T-helper 17 cell (primary cell): Measurements from ENCODE around the gene IRGQ. TPM values are rescaled to one million over a fixed set of nuclear protein-coding genes. Genes with fewer than 3 reads are reported as not detected.
A peak's percentile ranks its signal among the peaks of the same experiment; 100 is the strongest.
"Not testable (repeated sequence)": the region's sequence is repeated elsewhere in the genome, so short reads cannot be mapped to it uniquely, and the experiment has no call there.

ENCODE experiments used
- ATAC-seq: fragments of 150-1000 bp; cut with Tn5 transposase; 2 replicates; pipeline ENCODE4 v1.10.0; 2021; ENCODE audit warnings: mild to moderate bottlenecking, moderate library complexity
- DNase-seq, 3 donors: peaks; one replicate each; pipeline versions ENCODE4 v3.0.0 to v3.0.0-alpha.2; 2020 to 2021
- H3K9me3 ChIP-seq: one replicate; pipeline ENCODE4 v1.7.0; 2013; ENCODE audit warnings: low read length, mild to moderate bottlenecking; ENCODE audit not compliant: control insufficient read depth, poor library complexity, severe bottlenecking
- H3K27ac Mint-ChIP-seq: one replicate; pipeline ENCODE4 v1.8.0; 2022; ENCODE audit warnings: mild to moderate bottlenecking, moderate library complexity, mixed read lengths
- H3K27me3 Mint-ChIP-seq: one replicate; pipeline ENCODE4 v1.8.0; 2022; ENCODE audit warnings: mixed read lengths
- H3K36me3 Mint-ChIP-seq: one replicate; pipeline ENCODE4 v1.8.0; 2022; ENCODE audit warnings: low read depth, mixed read lengths
- H3K4me1 Mint-ChIP-seq: one replicate; pipeline ENCODE4 v1.8.0; 2022; ENCODE audit warnings: mild to moderate bottlenecking, mixed read lengths
- H3K4me3 Mint-ChIP-seq: one replicate; pipeline ENCODE4 v1.8.0; 2022; ENCODE audit warnings: mild to moderate bottlenecking, moderate library complexity, mixed read lengths
- total RNA-seq, 4 donors: library from RNA in 2 of 4; stranded (reverse) in 2 of 4; gene quantifications; one replicate each; pipeline ENCODE4 v1.2.3 and lab custom pipeline; 2022 to 2026

Gene IRGQ
- total RNA-seq, 2 donors from 2014 or later, result 49.9 to 51.1 TPM

DNA sequence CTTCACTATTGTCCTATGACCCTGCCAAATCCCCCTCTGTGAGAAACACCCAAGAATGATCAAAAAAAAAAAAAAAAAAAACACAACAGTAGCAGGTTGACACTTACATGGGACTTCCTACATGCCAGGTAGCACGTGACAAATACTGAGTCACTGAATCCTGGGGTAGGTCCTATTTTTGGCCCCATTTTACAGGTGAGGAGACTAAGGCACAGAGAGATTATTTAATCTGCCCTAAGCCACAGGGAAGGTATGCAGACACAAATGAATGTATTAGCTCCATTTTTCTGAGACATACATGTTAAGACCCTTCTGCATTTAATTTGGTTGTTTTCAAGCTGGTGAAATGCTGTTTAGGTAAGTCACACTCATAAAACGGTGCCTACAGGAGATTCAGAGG lies 47.2 kb downstream of the IRGQ start:
- H3K36me3 Mint-ChIP-seq, result peaks cover 6% of the 10 kb centered on the region
- H3K27ac Mint-ChIP-seq, result no peak overlapping the region
- no peaks in the 10 kb centered on the region for H3K27me3 Mint-ChIP-seq
- no peak for ATAC-seq
- peaks cover 3% of the 10 kb centered on the region for H3K4me1 Mint-ChIP-seq
- no peak for DNase-seq
- H3K4me3 Mint-ChIP-seq, result no peak overlapping the region
- no peaks in the 10 kb centered on the region for H3K9me3 ChIP-seq

DNA sequence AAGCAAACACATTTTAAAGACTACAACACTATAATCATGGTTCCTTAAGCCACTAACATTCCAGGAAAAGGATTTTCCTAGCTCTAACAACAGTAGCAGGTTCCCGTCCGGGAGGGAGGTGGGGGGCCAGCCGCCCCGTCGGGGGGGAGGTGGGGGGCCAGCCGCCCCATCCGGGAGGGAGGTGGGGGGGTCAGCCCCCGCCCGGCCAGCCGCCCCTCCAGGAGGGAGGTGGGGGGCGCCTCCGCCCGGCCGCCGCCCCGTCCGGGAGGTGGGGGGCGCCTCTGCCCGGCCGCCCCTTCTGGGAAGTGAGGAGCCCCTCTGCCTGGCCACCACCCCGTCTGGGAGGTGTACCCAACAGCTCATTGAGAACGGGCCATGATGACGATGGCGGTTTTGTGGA lies 48.0 kb downstream of the IRGQ start:
- not testable (repeated sequence) for H3K4me1 Mint-ChIP-seq, H3K36me3 Mint-ChIP-seq, H3K27ac Mint-ChIP-seq

DNA sequence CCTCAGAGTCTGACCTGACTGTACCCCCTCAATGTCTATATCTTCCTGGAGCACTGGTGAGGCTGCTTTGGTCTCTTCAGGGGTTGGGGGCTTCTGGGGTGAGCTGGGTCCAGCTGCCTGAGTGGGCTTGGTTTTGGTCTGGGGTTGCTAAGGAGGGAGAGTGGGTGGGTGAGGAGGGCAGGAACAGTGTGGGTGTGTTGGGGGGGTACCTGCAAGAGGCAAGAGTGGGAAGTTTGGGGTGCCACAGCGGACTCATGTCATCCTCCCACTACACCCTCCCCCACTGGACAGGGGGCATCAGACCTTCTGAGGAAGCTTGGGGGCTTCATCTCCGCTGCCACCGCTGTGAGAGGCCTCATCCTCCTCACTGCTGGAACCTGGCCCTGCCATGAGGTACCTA lies 49.4 kb downstream of the IRGQ start:
- Mint-ChIP-seq H3K27ac (no peak overlapping the region), H3K27me3 (no peaks in the 10 kb centered on the region)

More for the DNA sequence above, 48.0 kb downstream of the IRGQ start:
- not testable (repeated sequence) for H3K27me3 Mint-ChIP-seq, H3K9me3 ChIP-seq, DNase-seq, ATAC-seq, H3K4me3 Mint-ChIP-seq

DNA sequence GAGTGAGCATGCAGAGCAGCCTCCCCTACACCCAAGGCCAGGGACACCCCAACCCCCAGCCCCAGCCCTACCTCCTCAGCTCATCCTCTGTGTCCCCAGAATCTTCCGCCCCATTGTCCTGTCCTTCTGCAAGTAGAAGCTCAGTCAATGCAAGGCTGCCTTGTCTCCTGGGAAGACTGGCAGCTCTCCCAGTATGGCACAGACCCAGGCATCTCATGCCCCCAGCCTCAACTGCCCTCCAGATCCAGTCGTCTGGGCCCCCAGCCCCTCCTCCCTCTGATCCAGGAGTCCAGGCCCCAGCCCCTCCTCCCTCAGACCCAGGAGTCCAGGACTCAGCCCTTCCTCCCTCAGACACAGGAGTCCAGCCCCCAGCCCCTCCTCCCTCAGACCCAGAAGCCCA lies 50.0 kb downstream of the IRGQ start:
- Mint-ChIP-seq H3K4me3 (no peak overlapping the region), H3K4me1 (no peaks in the 10 kb centered on the region), H3K27me3 (no peaks in the 10 kb centered on the region), H3K27ac (no peak overlapping the region), H3K36me3 (peaks cover 7% of the 10 kb centered on the region)
- H3K9me3 ChIP-seq, result no peaks in the 10 kb centered on the region
- DNase-seq, result no peak
- no peak for ATAC-seq

More for the DNA sequence above, 49.4 kb downstream of the IRGQ start:
- peaks cover under 1% of the 10 kb centered on the region for H3K4me1 Mint-ChIP-seq
- ATAC-seq, result no peak
- H3K36me3 Mint-ChIP-seq, result peaks cover 6% of the 10 kb centered on the region
- H3K4me3 Mint-ChIP-seq, result no peak overlapping the region
- H3K9me3 ChIP-seq, result no peaks in the 10 kb centered on the region
- DNase-seq, result no peak

DNA sequence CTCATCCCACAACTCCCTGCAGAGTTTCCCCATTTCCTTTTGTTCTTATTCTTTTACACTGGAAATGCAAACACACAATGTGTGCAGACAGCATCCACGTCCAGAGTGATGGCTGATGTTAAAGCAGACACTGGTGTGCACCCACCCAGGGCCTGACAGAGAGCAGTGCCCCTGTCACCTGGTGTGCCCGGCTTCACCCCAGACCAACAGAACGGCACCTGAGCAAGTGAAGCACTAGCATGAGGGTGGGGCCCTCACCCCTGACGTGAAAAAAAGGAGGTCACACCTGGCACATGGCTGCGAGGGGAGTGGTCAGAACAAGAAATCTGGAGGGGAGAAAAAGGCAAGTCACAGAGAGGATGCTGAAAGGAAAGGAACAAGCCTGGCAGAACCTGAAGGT lies 50.7 kb downstream of the IRGQ start:
- H3K4me3 Mint-ChIP-seq, result no peak overlapping the region
- no peaks in the 10 kb centered on the region for H3K4me1 Mint-ChIP-seq
- DNase-seq, result no peak
- H3K36me3 Mint-ChIP-seq, result peaks cover 5% of the 10 kb centered on the region
- peak overlapping the region; percentile 86 for H3K27ac Mint-ChIP-seq
- ATAC-seq, result no peak
- H3K9me3 ChIP-seq, result no peaks in the 10 kb centered on the region
- no peaks in the 10 kb centered on the region for H3K27me3 Mint-ChIP-seq

DNA sequence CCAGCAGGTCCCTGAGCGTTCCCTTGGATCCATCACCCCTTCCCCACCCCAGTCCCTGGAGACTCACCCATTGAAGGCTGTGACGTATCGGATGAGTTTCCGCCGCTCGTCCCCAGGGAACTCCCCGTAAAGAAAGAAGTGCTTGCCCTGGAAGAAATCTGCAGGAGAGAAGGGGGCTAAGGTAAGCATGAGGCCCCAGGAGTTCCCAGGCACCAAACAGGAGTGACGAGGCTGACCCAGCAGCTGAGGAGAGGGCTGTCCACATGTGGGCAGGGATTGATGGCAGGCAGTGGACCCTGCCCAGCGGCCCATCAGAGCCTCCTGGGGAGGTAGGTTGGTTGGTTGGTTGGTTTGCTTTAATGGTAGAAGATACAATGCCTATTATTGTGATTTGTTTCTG lies 51.9 kb downstream of the IRGQ start:
- no peaks in the 10 kb centered on the region for H3K9me3 ChIP-seq
- H3K4me3 Mint-ChIP-seq, result no peak overlapping the region
- no peak overlapping the region for H3K27ac Mint-ChIP-seq
- peaks cover 8% of the 10 kb centered on the region for H3K36me3 Mint-ChIP-seq
- no peak for ATAC-seq
- no peak for DNase-seq
- no peaks in the 10 kb centered on the region for H3K27me3 Mint-ChIP-seq
- H3K4me1 Mint-ChIP-seq, result no peaks in the 10 kb centered on the region

DNA sequence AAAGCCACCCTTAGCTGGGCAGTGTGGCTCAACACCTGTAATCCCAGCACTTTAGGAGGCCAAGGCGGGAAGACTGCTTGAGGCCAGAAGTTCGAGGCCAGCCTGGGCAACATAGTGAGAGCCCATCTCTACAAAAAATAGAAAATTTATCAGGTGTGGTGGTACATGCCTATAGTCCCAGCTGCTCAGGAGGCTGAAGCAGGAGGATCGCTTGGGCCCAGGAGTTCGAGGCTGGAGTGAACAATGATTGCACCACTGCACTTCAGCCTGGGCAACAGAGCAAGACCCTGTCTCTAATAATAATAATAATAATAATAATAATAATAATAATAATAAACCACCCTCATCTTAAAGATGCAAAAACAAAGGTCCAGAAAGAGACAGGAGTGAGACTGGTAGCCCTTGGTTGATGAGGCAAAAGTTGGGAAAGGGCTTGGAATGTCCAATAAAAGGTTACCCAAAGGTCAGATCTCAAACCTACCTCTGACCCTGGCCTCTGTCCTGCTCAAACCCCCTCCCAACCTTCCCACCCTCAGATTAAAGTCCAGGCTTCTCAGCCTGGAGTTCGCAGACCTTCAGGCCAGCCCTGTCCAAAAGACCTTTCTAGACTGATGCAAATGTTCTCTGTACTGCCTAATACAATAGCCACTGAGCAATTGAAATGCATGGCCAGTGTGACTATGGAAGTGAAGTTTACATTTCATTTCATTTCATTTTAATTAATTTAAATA lies 53.8 kb downstream of the IRGQ start:
- ATAC-seq, result no peak
- Mint-ChIP-seq H3K4me1 (no peaks in the 10 kb centered on the region), H3K27me3 (no peaks in the 10 kb centered on the region), H3K27ac (no peak overlapping the region), H3K4me3 (no peak overlapping the region), H3K36me3 (peaks cover 8% of the 10 kb centered on the region)
- DNase-seq, result no peak
- no peaks in the 10 kb centered on the region for H3K9me3 ChIP-seq

DNA sequence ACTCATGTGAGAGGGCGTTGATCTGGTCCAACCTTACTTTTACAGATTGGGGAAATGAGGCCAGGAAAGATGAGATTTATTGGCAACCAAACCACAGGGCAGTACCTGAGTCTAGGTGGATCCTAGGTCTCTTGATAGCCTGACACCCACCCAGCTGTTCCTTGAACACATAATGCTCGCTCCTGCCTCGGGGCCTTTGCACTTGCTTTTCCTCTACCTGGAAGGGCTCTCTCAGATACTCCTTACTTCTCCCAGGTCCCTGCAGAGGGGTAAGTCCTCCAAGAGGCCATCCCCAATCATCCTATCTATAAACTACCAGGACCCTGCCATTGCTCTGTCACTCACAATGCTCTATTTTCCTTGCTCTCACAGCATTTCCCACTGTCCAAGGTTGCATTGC lies 55.6 kb downstream of the IRGQ start:
- H3K4me3 Mint-ChIP-seq, result no peak overlapping the region
- ATAC-seq (no peak), DNase-seq (no peak)
- no peaks in the 10 kb centered on the region for H3K27me3 Mint-ChIP-seq
- H3K36me3 Mint-ChIP-seq, result peaks cover 8% of the 10 kb centered on the region
- H3K27ac Mint-ChIP-seq, result no peak overlapping the region
- H3K4me1 Mint-ChIP-seq, result peaks cover 1% of the 10 kb centered on the region
- H3K9me3 ChIP-seq, result no peaks in the 10 kb centered on the region

DNA sequence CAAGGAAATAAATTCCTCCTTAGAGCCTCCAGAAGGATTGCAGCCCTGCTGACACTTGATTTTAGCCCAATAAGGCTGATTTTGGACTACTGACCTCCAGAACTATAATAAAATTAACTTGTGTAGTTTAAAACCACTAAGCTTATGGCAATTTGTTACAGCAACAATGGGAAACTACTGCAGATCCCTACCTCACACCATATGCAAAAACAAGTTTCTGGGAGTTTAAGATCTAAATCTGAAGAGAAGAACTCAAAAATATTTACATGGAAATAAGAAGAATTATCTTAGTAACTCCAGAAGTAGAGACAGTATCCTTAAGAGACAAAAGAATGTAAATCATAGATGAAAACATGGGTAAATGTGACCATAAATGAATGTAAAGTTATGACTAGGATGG lies 57.0 kb downstream of the IRGQ start:
- Mint-ChIP-seq H3K4me3 (no peak overlapping the region), H3K4me1 (peaks cover 2% of the 10 kb centered on the region), H3K36me3 (peaks cover 8% of the 10 kb centered on the region), H3K27me3 (no peaks in the 10 kb centered on the region), H3K27ac (no peak overlapping the region)
- ATAC-seq (no peak), DNase-seq (no peak)
- H3K9me3 ChIP-seq, result no peaks in the 10 kb centered on the region

DNA sequence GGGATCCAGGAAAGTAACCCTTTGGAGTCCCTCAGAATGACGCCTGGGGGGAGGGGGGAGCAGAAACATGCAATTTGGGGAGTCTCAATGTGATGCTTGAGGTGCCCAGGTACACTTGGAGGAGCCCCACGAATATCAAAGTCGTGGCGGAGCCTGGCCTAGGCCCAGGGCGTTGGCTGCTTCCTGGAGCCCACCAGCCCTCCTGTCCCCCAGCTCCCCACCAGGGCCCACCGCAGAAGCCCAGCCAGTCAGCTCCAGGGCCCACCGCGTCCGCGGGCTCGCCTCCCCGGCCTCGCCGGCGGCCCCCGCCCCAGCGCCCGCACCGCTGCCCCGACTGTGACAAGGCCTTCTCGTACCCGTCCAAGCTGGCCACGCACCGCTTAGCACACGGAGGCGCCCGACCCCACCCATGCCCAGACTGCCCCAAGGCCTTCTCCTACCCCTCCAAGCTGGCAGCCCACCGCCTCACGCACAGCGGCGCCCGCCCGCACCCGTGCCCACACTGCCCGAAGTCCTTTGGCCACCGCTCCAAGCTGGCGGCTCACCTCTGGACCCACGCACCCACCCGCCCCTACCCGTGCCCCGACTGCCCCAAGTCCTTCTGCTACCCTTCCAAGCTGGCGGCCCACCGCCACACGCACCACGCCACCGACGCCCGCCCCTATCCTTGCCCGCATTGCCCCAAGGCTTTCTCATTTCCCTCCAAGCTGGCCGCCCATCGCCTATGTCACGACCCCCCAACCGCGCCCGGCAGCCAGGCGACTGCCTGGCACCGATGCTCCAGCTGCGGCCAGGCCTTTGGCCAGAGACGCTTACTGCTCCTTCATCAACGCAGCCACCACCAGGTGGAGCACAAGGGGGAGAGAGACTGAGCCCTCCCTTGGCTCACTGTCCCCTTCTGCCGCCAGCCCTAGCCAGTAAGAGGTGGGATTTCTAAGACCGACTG lies 60.8 kb downstream of the IRGQ start:
- Mint-ChIP-seq H3K27me3 (no peaks in the 10 kb centered on the region), H3K4me1 (peaks cover 16% of the 10 kb centered on the region), H3K36me3 (peaks cover 4% of the 10 kb centered on the region), H3K27ac (peak overlapping the region; percentile 41), H3K4me3 (no peak overlapping the region)
- H3K9me3 ChIP-seq, result no peaks in the 10 kb centered on the region
- ATAC-seq, result no peak
- no peak for DNase-seq

Other genes with a start within 250 kb of the IRGQ start
- not detected for gene CD177, start 242.4 kb downstream of the IRGQ start, total RNA-seq
- gene TEX101, start 181.2 kb downstream of the IRGQ start, total RNA-seq, result not detected
- 1 to 10 TPM; 5.1 to 7.4 TPM for gene LYPD3, start 130.5 kb downstream of the IRGQ start, total RNA-seq
- 10 to 100 TPM; 24.2 to 40.5 TPM for gene PHLDB3, start 91.4 kb downstream of the IRGQ start, total RNA-seq
- 10 to 100 TPM; 21.0 to 30.3 TPM for gene ETHE1, start 68.9 kb downstream of the IRGQ start, total RNA-seq
- 1 to 10 TPM; 4.0 to 4.3 TPM for gene ZNF575, start 62.9 kb downstream of the IRGQ start, total RNA-seq
- 10 to 100 TPM; 37.9 to 38.9 TPM for gene XRCC1, start 20.6 kb downstream of the IRGQ start, total RNA-seq
- 1 to 10 TPM in 1 of 2 donors, under 1 TPM in 1; 0.52 to 1.5 TPM for gene PINLYP, start 20.3 kb downstream of the IRGQ start, total RNA-seq
- 10 to 100 TPM in 1 of 2 donors, 1 to 10 TPM in 1; 7.9 to 11.1 TPM for gene ZNF576, start 461 bp upstream of the IRGQ start, total RNA-seq
- gene SRRM5, start 16.0 kb upstream of the IRGQ start, total RNA-seq, result under 1 TPM; 0.40 to 0.60 TPM
- 10 to 100 TPM; 23.8 to 26.3 TPM for gene ZNF428, start 23.5 kb upstream of the IRGQ start, total RNA-seq
- under 1 TPM; 0.40 to 0.91 TPM for gene CADM4, start 43.7 kb upstream of the IRGQ start, total RNA-seq
- 10 to 100 TPM; 21.1 to 35.8 TPM for gene PLAUR, start 74.0 kb upstream of the IRGQ start, total RNA-seq
- gene IRGC, start 119.9 kb upstream of the IRGQ start, total RNA-seq, result not detected
- 10 to 100 TPM; 35.6 to 44.4 TPM for gene SMG9, start 158.8 kb upstream of the IRGQ start, total RNA-seq
- gene KCNN4, start 184.8 kb upstream of the IRGQ start, total RNA-seq, result 10 to 100 TPM; 46.4 to 63.1 TPM
- gene LYPD5, start 206.3 kb upstream of the IRGQ start, total RNA-seq, result under 1 TPM in 1 of 2 donors, not detected in 1; 0.45 TPM
- gene ZNF283, start 231.2 kb upstream of the IRGQ start, total RNA-seq, result 1 to 10 TPM; 4.4 to 6.9 TPM